Activated CD4-positive, alpha-beta T cell treated with anti-CD3 and anti-CD28 coated beads for 4 hours (primary cell): ENCODE data around the gene SND1.
A peak's percentile ranks its signal among the peaks of the same experiment; 100 is the strongest.
"Not testable (repeated sequence)": the region's sequence is repeated elsewhere in the genome, so short reads cannot be mapped to it uniquely, and the experiment has no call there.

Experiments
- DNase-seq, 2 donors: peaks; one replicate each; pipeline ENCODE4 v3.0.0-alpha.2; 2020

Gene SND1

DNA sequence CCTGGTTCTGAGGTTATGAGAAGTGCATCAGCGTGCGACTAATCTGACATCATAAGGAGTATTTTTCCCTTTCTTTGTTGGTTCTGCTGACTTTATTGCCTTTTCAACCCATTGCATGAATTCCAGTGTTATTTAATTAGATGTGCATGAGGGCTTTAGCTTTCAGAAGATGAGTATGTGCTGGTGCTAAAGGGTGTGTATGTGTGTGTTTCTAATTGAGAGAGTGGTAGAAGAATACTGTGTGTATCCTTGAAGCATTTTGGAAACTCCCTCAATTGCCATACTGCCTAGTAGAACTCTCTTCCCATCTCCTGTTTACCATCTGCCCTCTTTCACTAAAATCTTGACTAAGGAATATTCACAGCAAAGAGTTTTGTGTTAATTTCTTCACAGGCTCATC, 158.1 kb downstream of the SND1 start:
- no peak for DNase-seq

DNA sequence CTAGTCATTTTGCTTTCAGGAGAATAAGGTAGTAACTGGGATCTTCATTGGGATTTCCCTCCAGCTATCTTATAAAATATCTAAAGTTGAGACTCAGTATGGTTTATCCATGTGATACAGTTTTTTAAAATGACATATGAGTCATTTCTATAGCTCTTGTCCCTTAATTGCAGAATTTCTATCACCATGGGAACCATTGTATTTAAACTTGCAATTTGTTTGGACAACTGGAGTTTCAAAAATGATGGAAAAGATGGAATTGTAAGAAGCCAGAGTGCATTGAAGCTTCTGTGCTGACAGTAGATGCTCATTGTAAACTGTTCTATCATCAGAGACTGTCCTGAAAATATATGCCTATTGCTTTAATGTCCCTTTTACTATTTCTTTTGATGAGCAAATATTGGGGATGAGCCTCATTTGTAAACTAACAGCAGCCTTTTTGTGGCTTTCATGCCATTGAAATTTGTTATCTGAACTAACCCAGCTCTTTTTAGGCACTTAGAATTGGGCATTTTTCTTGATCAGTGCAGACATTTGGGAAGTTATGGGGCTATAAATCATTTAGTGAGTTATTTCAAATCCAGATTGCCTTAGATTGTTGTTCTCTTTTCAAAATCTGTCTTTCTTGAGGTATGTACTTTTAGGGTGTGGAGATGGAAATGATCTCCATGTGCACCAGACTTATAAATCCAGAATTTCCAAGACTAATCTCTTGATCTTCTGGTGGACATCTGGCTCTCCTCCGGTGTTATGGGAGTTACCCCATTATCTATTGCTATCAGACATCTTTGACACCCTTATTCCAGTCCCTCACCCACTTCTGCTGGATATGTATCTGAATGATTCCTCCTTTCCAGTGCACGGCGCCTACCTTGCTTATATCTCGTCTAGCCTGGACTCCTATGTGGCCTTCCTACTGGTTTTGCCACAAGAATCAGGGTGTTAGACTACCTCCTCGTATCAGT, 159.0 kb downstream of the SND1 start:
- DNase-seq, result no peak

DNA sequence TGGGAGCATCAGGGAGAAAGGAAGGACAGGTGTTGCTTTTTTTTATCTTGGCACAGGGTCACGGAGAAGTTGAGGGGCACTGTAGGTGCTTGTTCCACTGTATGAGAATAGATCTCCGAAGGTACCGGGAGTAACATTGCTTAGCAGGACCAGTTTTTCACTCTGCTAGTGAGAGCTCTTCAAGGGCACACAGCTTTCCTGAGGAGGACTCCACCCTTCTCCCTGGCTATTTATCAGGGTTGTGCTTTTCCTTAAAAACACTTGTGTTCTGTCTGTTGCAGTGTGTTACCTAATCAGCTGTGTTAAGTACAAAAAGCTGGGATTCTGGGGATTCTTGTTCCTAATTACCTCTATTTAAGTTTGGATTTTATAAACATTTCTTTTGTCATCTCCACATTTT, 160.5 kb downstream of the SND1 start:
- DNase-seq, result no peak

DNA sequence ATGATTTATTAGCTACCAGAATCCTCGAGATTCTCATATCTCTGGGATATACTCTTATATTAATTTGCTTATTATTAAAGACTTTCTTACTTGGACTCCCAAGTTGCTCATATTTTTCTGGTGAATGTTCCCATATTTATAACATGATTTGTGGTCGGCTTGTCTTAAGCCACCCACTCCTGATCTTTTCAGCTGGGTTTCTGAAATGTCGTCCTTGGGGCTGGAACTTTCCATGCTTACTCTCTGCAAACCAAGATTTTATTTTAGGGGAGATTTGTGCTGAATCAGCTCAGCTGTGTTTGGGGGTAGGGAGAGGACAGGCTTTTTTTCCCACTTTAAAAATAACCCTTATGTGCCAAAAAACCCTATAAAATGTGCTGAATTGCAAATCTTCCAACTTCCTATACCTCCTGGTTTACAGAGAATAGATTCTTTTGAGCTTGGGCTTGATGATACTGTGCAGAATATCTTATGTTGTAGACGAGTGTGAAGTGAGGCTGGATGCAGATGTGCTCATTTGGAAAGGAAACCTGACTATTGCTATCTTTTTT, 162.1 kb downstream of the SND1 start:
- DNase-seq, result no peak

DNA sequence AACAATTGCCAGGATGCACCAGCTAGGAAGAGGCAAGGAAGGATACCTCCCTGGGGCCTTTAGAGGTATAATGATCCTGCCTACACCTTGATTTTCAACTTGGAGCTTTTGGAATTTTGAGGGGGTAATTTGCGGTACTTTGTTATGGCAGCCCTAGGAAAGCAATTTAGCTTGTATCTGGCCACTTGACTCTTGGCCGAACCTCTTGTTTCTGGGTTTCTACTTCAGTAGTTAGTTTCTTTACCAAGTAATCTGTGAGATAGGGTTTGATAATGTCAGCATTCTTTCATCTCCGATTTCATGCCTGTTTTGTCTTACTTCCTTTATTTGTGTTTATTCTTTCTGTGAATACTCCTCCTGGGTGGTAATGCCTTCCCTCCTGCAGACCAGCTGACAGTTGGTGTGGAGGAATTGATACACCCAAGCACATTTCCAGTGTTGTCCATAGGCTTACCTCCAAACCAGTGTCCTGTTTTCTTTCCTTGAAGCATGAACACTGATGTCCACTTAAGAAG, 163.7 kb downstream of the SND1 start:
- DNase-seq, result no peak

DNA sequence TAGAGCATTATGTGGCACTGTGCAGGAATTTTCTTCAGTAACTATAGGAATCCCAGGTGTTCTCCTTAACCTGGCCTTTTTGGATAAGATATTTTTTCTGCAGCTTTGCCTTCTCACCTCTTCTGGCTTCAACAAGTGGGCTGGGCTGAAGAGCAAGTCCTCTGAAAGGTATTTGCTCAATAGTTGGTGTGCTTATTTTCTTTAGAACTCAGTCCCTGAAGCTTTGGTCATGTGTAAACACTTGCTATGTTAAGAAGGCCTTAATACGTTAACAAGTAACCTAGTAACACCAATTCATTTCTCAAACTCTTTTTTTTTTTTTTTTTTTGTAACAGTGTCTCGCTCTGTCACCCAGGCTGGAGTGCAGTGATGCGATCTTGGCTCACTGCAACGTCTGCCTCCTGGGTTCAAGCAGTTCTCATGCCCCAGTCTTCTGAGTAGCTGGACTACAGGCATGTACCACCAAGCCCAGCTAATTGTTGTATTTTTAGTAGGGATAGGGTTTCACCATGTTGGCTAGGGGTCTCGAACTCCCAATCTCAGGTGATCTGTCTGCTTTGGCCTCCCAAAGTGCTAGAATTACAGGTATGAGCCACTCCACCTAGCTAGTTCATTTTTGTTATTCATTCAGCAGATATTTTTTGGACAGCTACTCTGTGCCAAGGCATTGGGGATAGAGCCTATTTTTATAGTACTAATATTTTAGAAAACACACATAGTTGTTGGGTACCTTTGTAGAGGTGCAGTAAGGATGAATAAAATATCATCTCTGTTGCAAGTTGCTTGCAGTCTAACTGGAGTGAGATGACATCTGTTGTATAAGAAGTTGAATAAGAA, 164.6 kb downstream of the SND1 start:
- no peak for DNase-seq

DNA sequence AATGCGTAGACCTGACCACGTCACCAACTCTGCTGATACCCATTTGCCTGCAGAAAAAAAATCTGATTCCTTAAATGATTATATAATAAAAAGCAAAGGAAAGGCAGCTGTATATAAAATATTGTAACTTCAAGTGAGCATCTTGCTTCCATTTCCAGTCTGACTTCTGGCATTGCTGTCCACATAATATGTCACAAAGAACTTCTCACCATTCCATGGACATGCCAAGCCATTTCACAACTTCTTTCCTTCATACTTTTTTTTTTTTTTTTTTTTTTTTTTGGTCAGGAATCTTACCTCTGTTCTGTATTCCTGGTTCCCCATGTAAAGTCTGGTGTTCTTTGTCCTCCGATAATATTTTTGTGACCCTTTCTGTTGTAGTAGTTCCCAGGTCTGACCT, 165.5 kb downstream of the SND1 start:
- no peak for DNase-seq

DNA sequence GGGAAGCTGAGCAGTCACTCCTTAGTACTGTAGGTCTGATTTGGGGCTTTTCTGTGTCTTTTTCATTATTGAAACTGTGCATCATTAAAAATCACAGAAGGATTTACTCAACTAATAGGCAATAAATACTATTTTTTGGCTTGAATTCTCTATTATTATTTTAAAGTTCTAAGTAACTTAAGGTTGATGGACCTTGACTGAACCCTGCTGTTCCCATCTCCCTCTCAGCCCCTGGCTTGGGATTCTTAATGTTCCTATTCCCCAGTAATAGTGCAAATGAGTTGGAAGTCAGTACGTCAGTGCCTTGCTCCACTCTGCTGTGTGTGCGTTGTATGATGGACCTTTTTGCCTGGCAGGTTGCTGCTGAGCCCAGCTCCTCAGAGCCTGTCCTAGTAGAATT, 166.3 kb downstream of the SND1 start:
- no peak for DNase-seq

DNA sequence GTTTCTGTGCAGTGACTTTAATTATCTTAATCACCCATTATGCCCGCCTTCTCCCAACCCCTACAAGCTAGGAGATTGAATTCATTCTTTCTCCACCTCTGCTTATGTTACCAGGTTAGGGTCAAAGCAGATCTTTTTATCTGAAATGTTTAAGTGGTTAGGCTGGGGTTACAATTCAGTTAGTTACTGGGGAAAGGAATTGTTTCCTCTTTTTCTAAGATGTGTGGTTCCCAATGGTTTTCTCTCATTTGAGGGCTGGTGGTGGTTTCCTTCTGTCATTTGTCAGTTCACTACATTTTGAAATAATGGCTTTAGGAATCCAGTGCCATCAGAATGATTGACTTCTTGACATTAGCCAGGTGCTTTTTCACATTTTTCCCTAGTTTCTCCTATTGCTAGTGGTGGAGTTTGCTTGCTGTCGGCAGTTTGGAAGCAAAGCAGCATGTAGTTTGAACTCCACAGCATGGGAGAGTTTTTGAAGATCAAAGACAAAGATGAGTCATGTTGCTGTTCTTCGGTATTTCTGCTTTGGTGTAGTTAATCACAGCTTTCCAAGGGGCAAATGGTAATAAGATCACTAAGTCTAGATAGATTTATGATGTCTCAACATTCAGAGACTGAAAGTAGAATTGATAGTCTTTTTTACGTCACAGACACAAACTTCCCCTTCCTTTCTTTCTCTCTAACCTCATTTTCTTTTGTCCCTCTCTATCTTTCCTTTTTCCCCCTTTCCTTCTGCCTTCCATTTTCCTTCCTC, 168.2 kb downstream of the SND1 start:
- DNase-seq, result peak in 1 of 2 donors; percentile 15

DNA sequence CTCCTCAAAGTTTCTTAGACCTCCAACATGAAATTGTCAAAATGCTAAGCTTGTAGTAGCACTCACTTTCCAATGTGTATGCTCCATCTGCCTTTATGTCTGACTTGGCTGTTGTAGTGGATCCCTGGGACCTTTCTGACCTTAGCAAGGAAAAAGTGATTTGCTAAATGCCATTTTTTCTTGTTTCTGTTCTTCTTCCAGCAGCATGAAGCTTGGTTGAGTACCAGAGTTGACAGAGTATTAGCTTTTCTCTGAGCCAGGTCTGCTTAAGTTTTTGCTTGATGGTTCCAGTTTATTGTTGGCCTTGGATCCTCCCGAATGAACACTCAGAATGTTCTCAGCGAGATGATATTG, 168.7 kb downstream of the SND1 start:
- no peak for DNase-seq

DNA sequence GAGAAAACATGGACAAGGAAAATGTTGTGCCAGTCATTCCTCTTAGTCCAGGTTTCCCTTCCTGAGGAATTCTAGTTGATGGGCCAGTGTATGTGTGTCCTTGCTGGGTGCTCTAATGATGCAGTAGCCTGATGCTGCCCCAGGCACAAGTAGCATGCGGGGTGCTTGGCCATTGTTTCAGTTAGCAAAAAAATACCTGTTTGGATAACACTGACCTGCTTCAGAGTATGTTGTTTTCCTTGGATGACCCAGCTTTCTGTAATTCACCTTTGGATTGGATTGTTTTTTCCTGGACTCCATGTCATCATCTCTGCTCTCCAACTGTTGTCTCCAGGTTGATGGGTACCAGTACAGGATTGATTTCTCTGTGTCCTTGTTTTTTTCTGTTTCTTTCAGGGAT, 169.2 kb downstream of the SND1 start:
- no peak for DNase-seq

DNA sequence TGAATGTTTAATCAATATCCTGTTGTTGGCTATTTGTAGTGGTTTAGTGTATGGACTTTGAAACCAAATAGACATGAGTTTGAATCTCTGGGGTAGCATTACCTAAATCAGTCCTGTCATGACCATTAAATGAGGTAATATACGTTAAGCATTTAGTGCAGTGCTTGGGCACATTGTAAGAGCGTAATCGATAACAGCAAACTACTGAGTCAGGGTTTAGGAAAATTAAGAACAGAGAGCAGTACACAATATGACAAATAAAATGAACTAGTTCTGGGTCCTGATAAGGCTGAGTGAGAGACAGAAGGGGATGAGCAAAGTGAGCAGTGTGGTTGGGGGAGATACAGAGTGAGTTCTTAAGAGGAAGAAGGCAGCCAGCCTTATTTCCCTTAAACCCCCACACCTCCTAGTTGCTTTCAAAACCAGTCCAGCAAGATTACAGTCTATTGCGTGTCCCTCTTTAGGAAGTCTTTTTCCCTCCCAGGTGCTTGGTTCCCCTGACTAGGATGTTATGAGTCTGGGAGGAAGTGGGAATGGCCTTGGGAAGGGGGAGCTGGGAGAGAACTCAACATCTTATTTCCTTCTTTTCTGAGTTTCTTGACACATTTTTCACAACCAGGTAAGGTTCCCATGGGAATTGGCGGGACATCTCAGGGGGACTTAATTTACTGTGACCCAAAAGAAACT, 171.0 kb downstream of the SND1 start:
- DNase-seq, result no peak

DNA sequence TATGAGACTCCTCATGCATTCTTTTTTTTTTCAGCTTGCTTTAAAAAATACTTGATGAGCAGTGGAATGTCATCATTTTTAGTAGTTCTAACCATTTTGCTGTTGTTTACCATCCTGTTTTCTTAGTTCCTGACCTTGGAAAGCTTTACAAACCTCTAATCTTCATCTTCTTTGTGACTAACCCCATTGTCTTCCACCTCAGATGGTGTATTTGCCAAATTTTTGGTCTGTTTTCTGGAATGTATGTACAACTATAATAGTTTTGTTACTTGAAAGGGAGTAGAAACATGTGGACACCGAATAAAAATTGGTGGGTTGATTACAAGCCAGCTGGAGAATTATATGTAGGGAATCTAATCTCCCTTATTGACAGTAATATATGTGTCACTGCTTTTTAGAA, 172.7 kb downstream of the SND1 start:
- no peak for DNase-seq

DNA sequence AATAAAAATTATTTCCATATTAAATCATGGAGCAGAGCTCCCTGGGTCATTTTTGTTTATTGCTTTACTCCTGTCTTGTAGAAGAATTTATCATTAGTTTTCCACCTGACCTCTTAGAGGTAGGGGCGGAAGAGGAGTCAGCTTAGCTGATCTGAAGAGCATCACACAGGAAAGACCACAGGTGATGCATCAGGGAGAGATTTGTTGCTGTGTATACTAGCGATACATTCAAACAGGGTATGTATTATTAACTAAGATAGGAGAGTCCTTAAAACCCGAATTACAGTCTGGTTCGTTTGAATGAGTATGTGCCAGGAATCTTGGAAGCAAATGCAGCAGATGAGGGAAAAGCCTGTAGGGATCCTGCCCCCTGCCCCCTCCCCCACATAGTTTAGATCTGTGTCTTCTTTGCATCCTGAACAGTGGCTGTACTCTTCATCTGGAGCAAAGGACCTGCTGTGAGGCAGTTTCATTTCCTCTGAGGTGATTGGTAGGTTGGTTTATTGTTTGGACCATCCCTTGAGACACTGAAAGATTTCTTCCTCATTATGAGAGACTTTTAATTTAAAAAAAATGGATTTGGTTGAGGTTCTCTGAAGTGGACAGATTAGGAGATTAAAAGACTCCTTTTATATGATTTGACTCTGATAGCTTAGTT, 177.0 kb downstream of the SND1 start:
- no peak for DNase-seq

DNA sequence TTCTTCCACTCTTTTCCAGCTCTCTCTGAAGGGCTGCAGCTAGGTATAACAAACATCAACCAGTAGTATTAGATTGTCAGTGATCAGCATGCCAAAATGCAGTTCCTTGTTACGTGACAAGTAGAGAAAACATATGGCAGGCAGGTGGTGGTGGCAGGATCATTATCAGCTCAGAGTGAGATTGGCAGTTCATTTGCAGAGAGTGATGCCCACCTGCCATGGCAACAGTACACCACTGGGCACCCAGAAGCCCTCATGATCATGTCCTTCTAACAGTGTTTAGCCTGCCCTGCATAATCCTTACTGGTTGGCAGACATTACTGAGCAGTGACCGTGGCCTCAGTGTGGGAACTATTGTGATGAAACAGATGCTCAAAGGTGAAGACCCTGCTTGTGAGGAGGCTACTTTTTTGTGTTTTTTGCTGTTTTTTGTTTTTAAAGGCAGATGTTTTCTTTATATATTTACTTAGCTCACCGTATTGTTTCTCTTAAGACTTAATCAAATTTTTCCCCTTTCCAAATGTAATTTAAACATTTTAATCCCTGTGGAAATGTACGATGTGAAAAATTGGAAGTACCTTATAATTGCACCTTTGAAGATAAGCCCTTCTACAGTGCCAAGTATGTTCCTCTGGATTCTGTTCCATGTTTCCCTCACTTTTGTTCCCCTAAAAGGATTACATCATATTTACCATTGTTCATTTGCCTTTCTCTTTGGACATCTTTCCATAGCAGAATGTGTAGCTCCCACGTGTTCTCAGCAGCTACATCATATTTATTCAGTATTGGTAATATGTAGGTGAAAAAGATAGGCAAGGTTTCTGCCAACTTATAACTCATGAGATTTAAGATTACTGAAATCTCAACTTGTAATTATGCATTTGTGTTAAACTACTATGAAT, 179.6 kb downstream of the SND1 start:
- no peak for DNase-seq

DNA sequence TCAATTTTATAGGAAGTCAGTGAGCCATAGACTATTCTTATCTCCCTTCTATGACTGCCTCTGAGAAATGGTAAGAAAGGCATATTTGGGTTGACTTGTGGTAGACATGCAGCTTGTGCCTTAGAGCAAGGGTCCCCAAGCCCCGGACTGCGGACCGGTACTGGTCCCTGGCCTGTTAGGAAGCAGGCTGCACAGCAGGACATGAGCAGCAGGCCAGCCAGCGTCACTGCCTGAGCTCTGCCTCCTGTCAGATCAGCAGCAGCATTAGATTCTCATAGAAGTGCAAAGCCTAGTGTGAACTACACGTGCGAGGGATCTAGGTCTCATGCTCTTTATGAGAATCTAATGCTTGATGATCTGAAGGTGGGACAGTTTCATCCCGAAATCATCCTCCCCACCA, 180.6 kb downstream of the SND1 start:
- DNase-seq, result no peak

DNA sequence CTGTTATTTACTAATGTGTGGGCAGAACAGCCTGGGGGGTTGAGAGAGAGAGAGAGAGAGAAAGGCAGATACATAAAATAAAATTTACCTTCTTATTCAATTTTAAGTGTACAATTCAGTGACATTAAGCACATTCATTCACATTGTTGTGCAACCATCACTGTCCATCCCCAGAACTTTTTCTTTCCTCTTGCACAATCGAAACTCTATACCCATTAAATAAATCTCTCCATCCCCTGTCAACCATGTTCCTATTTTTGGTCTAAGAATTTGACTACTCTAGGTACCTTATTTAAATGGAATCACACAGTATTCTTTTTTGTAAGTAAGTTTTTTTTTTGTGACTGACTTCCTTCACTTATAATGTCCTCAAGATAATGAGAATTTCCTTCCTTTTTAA, 181.6 kb downstream of the SND1 start:
- no peak for DNase-seq

DNA sequence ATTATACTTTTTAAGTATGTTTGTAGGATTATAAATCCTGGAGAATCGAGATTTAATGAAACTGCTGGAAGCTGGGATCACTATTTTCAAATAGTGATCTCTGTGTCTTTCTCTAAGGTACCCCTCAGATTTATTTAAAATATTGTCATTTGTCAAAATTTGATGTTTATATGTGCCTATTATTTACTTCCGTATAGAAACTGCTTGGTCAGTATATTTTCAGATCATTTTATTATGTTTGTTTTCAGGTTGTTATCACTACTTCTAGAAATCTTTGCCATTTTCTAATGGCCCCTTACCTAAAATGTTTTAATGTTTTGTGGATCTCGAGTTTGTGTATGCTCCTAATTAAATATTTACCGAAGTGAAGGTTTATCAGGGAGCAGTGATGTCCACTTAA, 183.7 kb downstream of the SND1 start:
- no peak for DNase-seq

DNA sequence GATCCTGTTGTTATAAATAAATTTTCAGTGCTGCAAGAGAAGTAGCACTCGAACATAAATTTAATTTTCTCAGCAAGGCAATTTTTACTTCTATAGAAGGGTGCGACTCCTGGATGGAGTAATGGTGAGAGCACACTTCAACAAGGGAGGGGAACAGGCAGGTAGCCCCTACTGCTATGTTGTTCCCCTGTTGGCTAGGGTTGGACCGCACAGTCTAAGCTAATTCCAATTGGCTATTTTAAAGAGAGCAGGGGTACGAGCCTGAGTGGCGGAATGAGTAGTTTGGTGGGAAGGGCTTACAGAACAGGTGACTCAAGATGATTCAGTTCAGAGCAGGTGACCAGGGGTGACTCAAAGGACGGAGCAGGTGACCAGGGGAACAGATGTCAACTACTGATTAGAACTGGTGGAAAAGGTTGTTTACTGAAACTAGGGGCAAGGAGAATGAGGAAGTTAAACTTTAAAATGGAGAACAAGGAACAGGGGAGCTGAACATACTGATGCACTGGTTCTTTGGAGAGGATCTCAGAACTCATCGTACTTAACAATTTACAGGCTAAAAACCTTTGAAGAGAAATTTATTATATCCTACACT, 185.9 kb downstream of the SND1 start:
- DNase-seq, result not testable (repeated sequence)

DNA sequence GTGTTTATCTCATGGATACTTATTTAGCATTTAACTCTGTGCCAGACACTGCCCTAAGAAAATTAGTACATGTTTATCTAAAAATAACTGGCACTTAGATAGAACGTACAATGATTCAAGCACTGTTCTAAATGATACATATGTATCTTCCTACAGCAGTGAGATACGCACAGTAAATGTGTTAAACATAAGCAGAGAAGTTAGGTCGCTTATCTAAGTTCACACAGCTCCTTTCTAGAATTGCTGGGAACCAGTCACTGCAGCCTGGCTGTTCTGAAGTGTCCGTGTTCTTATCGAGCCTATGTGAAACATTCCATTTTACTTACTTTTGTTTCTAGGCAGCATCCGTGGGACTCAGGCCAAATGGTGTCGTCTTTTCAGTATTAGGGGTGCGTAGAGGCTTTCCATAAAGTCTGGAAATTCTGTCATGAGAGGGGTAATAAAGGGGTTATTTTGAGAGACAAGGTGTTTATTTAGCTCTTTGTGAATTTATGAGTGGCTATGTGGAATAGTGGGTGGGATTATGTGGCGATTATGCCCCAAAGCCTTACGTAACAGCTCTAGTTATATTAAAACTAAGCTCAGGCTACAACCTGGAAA, 186.9 kb downstream of the SND1 start:
- DNase-seq, result no peak
